HG03135 (cell line): ENCODE results near the gene RPS14.

Source experiments
- ATAC-seq: cut with Tn5 transposase; IDR thresholded peaks from one replicate; pipeline ENCODE4 v1.9.1; 2021; ENCODE audit warnings: mild to moderate bottlenecking, moderate library complexity; ENCODE audit not compliant: unreplicated experiment

The RPS14 gene

DNA sequence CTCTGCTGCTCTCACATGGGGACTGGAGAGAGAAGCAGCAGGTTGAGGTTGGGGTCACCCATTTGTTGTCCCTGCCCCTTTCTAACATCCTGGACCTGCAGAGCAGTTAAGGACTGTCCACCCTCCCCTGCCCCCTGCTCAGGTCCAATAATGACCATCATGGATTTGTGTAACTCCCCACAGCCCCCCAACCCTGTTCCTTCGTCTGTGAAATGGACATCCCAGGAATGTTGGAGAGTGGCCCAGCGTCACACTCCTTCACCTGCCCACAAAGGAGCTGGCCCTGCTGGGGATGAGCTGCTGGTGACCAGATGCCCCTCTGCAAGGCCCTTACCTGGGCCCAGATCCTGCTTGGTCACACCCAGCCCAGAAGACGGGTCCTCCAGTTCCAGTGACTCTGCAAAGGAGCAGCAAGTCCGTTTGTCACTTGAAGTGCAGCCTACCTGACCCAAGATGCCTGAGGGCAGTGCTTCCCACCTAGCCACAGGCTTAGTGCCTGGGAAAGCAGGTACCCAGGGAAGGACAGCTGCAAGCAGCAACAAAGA lies 47.2 kb downstream of the RPS14 start:
- ATAC-seq = no peak

DNA sequence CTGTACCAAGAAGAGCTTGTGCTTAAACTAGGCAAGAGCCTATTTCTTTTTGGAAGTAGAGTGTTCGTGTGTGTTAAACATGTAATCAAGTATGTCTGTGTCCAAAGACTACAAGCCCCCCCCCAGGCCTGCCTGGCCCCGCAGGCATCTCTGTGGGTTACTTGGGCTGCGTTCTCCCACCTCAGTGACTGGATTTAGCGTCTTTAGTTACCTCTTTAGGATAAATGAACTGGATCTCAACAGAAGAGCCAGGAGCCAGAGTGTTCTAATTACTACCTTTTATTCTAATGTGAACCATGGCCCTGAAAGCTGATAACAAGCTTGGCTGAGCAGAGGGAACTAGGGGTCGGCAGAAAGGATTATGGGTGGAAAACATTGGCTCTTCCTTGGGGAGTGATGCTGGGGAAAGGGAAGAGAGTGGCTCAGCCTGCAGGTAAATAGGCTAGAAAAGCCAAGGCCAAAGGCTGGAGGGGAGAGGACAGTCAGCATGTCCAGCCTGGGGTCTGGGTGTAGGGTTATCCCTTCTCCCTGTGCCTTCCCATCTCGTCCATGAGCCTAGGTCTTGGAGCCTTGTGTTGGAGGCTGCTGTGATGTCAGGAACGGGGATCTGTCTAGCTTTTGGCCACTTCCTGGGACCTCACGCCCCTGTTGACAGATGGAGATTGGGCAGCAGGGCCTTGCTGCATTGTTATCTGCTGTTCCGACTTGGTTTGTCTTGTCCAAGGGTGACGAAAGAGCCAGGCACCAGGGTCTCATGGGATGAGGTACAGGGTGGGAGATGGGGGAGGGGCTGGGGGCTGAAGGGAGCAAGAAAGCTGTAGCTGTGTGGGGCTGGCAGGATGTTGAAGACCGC lies 47.9 kb downstream of the RPS14 start:
- no peak for ATAC-seq

DNA sequence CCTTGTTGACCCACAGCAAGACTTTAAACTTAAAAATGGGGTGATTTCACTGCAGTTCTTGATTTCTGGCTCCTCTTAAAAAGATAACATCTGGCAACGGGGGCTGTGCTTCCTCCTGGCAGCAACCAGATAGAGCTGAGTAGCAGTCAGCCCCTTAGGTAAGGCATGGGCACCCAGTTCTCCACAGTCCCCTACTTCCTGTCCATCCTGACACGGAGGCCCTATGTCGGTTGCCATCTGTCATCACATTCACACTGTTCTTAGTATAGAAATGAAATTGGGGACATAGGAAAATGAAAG lies 48.5 kb downstream of the RPS14 start:
- no peak for ATAC-seq

DNA sequence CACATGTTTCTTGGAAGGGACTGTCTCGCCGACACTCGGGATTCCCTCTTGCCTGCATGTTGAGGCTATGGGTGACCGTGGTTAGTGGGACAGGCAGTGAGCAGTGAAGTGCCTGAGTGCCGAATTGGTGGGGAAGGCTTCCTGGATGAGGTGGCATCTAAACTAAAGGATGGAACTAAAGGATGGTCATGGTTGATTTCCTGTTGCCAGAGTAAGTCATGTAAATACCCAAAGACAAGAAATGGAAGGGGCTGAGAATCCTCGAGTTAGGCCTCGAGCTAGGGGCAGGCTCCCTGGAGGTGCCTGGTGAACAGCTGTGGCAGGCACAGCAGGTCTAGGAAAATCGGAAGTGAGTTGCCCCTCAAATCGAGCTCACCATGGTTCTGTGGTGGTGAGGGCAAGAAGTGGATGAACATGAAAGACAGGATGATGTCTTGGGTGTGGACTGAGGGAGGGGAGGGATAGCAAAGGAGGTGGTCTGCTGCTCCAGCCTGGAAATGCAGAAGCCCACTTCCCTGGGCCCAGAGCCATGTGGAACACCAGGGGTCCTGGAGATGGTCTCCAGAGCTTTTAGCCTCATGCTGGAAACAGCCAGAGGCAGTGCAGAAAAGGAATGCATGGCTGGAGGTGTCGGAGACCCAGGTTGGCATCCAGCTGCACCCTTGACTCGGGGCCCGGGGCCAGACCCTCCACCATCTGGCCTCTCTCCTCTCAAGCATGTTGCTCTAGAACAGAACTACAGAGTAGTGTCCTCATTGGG lies 49.0 kb downstream of the RPS14 start:
- ATAC-seq = no peak

DNA sequence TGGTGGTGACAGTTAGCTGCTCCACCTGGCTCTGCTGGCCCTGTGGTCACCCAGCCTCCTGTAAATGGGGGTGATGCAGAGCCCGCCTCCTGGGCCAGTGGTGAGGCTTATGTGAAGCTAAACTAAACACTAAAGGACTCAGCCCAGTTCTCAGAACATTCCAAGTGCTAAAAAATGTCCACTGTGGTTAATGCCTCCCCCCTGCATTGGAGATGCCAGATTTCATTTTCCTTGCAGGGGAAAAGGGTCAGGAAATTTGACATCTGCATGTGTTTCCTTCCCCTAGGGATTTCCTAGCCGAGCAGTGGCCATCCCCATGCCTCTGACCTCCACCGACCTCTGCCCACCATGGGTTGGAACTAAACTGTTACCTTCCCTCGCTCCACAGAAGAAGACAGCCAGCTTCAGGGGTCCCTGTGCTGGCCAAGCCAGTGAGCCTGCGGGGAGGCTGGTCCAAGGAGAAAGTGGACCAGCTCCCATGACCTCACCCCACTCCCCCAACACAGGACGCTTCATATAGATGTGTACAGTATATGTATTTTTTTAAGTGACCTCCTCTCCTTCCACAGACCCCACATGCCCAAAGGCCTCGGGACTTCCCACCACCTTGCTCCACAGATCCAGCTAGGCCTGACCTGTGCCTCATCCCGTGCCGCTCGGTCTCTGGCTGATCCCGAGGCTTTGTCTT lies 49.9 kb downstream of the RPS14 start:
- ATAC-seq = no peak

DNA sequence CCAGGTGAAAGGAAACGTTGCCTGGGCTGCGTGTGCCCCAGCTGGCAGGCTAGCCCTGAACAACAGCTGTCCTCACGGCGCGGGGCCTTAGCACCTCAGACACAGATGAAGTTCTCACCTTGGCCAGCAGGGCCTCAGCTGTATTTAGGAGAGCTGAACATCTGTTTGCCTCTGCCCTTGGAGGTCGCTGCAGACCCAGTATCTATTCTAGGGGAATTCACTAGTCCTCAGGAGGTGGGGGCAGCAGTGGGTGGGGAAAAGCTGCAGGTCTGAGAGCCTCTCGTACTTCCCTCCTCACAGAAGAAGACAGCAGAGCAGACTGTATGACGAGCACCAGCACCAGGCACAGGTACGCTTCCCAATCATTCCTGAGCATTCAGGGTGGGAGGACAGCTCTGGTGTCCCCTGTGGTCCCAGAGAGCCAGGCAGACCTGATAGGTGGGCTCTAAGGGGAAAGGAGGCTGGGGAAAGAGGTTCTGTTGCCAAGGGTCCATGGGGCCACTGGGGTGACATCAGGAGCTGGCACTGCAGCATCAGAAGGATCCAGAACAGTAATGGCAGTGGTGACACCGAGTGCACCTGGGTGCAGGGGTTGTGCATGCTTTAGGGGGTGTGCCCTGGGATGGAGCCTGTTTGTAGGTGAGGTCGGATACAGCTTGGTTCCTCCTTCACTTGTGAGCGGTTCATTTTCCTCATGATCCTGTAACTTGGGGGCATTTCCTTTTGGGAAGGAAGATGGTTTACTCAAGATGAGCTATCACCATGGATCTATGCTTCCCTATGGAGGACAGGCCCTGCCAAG lies 50.6 kb downstream of the RPS14 start:
- ATAC-seq = peak; percentile 51

DNA sequence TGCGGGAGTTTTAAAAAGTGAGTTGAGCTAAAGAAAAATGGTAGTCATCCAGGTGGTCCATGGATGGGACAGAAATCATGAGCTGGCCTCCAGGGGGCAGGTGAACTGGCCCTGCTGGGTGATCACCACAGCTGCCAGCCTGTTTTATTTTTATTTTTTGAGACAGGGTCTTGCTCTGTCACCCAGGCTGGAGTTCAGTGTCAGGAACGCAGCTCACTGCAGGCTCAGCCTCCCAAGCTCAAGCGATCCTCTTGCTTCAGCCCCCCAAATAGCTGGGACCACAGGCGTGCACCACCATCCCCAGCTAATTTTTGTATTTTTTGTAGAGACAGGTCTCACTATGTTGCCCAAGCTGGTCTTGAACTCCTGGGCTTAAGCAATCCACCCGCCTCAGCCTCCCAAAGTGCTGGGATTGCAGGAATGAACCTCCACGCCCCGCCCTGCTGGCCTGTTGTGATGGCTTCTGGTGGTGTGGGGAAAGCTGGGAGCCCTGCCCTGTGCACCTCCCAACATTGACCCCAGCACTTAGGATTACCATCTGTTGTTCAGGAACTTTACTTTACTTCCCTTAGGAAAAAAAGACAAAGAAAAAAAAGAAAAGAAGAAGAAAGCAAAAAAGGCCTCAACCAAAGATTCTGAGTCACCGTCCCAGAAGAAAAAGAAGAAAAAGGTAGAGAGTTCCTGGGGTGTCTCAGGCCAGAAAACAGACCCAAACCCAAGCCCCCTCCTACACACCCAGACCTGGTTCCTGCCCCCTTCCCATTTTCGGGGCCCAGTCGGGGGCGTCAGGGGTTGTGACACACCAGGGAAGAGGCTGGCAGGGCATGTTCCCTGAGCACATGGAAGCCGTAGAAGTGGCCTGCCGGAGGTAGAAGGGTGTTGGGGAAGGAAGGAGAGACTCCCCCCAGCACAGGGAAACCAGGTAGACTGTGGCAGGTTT lies 51.5 kb downstream of the RPS14 start:
- no peak for ATAC-seq

DNA sequence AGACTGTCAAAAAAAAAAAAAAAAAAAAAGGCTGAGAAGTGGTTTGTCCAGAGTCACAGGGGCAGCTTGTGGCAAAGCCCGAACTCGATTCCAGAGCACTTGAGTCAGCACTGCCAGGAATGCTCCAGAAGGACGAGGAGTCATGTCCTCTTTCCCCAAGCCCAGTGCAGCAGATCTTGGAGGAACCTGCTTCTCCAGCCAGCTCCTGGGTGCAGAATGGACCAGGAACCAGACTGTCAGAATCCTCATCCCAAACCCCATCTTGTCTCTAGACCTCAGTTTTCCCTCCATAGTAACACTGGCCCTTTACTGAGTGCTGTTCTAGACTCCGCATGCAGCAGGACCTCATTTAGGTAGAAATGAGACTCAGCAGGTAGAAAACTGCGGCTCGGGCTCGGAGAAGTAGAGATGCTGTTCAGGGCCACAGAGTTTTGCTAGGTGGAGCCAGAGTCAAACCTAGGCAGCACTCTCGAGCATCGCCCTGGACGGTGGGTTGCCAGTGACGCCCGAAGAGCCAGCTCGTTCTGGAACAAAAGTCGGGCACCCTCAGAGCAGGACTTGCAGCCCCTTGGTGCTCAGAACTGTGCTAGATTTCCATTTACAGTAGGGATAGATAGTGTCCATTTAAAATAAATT lies 52.3 kb downstream of the RPS14 start:
- ATAC-seq = no peak

DNA sequence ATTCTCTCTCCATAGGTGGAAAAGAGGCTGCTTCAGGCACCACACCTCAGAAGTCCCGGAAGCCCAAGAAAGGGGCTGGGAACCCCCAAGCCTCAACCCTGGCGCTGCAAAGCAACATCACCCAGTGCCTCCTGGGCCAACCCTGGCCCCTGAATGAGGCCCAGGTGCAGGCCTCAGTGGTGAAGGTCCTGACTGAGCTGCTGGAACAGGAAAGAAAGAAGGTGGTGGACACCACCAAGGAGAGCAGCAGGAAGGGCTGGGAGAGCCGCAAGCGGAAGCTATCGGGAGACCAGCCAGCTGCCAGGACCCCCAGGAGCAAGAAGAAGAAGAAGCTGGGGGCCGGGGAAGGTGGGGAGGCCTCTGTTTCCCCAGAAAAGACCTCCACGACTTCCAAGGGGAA lies 53.3 kb downstream of the RPS14 start:
- no peak for ATAC-seq

DNA sequence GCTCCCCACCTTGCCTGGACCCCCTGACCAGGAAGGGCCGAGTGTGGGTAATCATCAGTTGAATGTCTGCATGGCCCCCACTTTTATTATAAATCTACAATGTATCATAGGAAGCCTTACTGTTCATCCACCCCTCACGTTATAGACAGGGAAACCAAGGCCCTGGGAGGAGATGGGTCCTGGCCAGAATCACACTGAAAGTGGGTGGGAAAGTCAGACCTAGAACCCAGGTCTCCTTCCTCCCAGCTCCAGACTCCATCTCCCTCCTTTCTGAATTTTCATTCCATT lies 53.9 kb downstream of the RPS14 start:
- ATAC-seq = no peak

DNA sequence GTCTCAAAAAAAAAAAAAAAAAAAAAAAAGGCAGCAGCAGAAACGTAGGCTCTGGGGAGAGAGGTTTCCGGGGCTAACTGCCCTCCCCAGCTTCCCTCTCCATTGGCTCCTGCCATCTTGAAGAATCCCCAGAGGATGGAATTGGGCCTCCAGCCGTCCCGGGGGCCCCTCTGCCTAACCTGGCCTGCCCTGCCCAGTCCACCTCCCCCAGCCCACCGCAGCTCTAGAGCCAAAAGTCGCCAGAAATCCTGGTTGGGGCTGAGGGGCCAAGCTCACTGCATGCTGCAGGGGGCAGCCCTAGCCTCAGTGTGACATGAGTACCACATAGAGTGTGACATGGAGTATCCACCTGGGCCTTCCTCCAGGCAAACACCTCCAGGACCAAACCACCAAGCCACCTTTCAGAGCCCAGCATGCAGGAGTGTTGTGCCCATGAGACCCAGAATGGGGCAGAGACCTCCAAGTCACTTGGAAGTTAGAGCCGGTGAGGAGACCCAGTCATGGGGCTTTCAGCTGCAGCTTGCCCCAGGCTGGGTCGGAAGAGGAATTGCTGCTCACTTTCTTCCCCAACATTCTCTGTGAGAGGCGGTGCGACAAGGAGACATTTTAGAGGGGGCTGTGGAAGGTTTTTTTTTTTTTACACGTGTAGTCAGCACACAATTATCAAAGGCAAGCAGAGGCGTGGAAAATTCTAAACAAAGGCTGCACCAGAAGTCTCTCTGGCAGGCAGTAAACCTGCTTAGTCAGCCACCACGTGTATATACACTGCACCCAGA lies 54.4 kb downstream of the RPS14 start:
- ATAC-seq = no peak

DNA sequence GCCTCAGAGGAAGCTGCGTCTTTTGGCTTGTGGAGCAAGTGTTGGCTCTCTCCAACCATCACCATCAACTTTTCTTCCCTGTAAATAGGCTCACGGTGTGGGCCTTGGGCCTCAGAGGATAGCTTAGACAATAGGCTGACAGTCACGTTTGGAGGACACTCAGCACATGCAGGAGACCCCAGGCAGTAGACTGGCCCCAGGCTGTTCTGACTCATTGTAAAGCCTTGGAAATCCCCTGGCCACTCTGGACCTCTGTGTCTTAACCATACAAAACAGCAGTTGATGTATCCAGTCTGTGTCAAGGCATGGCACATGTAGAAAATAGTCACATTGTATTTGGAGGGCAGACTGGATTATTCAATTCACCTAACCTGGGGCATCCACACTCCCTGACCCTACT lies 55.4 kb downstream of the RPS14 start:
- ATAC-seq = peak; percentile 41

DNA sequence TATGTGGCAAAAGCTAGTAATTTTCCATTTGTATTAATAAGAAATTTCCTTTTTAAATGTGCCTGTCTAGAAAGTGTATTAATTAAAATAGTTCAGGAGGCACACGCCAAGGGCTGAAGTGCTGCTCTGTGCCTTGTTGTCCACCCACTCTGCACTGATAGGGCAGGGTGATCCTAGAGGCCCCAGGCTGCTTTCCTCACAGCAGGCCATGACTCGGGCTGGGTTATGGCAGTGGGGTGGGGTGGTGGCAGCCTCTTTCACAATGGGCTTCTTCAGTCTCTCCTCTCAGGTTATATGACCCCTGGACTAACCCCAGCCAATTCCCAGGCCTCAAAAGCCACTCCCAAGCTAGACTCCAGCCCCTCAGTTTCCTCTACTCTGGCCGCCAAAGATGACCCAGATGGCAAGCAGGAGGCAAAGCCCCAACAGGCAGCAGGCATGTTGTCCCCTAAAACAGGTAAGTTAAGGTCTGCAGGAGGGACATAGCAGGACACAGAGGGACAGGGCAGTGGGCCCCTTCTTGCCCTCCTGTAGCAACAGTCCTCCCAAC lies 56.4 kb downstream of the RPS14 start:
- ATAC-seq = no peak

DNA sequence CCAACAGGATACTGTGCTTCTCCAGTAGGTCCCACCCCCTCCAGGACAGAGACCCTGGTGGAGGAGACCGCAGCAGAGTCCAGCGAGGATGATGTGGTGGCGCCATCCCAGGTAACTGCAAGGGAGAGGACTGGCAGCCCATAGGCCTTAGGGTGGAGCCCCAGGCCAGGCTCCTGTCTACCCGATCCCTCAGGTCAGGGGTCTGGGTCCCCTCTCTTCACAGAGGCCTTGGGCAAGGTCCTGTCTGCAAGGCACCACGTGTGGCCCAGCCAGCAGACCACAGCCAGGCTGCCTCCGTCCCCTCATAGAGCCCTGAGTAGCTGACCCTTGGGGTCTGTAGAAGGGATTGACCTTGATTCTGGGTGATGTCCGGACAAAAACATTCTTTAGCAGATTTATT lies 56.9 kb downstream of the RPS14 start:
- no peak for ATAC-seq
